Frontal cortex (tissue), 4 donors: ENCODE results near the gene NUP210L. TPM values are rescaled to one million over a fixed set of nuclear protein-coding genes. Genes with fewer than 3 reads are reported as not detected.
A peak's percentile ranks its signal among the peaks of the same experiment; 100 is the strongest.
"Not testable (repeated sequence)": the region's sequence is repeated elsewhere in the genome, so short reads cannot be mapped to it uniquely, and the experiment has no call there.

Experiments used
- DNase-seq, 2 donors: peaks; one replicate each; pipeline ENCODE4 v3.0.0; 2012; ENCODE audit warnings: low spot score in 2 of 2
- FAIRE-seq: peaks from 2 replicates; lab custom pipeline; 2012; peaks lifted over from hg19 to GRCh38; lab: Jason Lieb, UNC
- total RNA-seq: library from RNA; depleted of rRNA; stranded (reverse); fragments of >200 nt; gene quantifications from one replicate; pipeline ENCODE4 v1.2.3, GENCODE V29; 2014
- donor health status: control.
- donor health status: control.
- donor health status: control.

NUP210L gene
- total RNA-seq, 1 donor from 2014 or later: 0.41 TPM

DNA sequence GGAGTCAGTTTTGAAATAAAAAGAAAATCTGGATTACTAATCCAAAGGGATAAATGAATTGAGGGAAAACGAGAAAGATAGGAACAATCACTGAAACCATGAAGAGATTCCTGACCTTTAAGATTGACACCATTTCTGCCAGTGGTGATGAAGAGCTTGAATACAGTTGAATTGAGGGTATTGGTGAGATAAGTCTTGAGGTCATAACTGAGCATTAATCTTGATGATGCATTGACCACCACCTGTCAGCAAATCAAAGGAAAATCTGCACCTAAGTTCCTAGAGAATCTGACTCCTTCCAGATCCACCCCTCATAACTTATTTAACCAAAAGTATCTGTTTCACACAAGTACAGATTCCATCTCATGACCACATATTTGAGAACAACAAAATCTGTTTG is 142.7 kb downstream of the NUP210L start:
- no peak for FAIRE-seq
- no peak for DNase-seq

GRCh38 chr1:154006136-154006535 is 148.7 kb downstream of the NUP210L start:
- FAIRE-seq (no peak), DNase-seq (no peak)

DNA sequence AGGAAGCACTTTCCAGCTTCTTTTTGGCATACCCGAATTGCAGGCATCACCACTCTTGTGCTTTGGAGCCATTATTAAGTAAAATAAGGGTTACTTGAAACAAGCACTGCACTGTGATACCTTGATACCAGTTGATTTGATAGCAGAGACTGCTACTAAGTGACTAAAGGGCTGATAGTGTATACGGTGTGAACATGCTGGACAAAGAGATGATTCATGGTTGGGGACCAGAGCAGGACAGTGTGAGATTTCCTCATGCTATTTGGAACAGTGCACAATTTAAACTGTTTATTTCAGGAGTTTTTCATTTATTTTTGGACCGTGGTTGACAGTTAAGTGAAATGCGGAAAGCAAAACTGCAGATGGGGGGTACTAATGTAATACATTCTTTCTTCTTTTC is 154.5 kb downstream of the NUP210L start:
- FAIRE-seq: no peak

GRCh38 chr1:153996882-153997281 is 158.0 kb downstream of the NUP210L start:
- DNase-seq, FAIRE-seq: not testable (repeated sequence)

More for the DNA sequence above, 154.5 kb downstream of the NUP210L start:
- no peak for DNase-seq

DNA sequence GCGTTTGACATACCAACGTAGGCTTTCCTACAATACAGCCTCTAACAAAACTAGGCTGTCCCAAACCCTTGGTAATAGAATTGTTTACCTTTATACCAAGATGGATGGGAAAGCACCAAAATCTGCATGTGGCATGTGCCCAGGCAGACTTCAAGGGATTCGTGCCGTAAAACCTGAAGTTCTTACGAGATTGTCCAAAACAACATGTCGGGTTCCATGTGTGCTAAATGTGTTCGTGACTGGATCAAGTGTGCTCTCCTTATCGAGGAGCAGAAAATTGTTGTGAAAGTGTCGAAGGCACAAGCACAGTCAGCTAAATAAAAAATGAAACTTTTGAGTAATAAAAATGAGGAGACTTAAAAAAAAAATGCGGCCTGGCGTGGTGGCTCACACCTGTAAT is 159.2 kb downstream of the NUP210L start:
- DNase-seq (no peak), FAIRE-seq (no peak)

- no peak for DNase-seq
- FAIRE-seq: no peak
Measured at GRCh38 chr1:153995202-153995601, 159.7 kb downstream of the NUP210L start.

DNA sequence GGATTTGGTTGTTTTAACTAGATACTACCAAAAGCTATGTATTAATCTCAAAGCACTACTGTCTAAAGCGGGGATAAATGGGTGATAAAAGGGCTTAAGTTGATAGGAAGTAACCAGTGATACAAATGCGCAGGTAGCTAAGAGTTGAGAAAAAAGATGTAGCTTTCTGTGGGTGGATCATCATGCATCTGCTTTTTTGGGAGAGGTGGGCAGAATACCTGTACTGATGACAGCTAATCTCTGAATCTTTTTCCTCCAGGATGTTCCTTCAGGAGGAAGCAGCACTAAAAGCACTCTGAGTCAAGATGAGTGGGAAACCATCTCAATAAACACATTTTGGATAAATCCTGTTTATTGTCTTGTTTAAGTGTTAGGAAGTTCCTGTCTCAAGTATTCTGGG is 163.1 kb downstream of the NUP210L start:
- DNase-seq: no peak
- no peak for FAIRE-seq

GRCh38 chr1:153991151-153991630 is 163.7 kb downstream of the NUP210L start:
- DNase-seq: no peak
- FAIRE-seq: no peak

GRCh38 chr1:153990468-153991150 is 164.3 kb downstream of the NUP210L start, which contains the start of gene RPS27:
Gene RPS27 (plus strand): TSS chr1:153990762. CDS start chr1:153990797, 35 bp downstream.
- peak; percentile 48 for FAIRE-seq
- DNase-seq: peak; percentile 88 to 92

DNA sequence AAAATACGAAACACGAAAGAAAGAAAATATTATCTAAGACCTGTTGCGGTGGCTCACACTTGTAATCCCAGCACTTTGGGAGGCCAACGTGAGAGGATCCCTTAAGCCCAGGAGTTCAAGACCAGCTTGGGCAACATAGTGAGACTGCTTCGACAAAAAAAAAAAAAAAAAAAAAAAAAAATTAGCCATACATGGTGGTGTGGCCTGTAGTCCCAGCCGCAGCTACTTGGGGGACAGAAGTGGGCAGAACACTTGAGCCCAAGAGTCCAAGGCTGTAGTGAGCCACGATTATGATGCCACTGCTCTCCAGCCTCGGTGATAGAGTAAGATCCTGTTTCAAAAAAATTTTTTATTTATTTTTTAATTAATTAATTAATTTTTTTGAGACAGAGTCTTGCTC is 167.3 kb downstream of the NUP210L start:
- no peak for FAIRE-seq
- DNase-seq: no peak

DNA sequence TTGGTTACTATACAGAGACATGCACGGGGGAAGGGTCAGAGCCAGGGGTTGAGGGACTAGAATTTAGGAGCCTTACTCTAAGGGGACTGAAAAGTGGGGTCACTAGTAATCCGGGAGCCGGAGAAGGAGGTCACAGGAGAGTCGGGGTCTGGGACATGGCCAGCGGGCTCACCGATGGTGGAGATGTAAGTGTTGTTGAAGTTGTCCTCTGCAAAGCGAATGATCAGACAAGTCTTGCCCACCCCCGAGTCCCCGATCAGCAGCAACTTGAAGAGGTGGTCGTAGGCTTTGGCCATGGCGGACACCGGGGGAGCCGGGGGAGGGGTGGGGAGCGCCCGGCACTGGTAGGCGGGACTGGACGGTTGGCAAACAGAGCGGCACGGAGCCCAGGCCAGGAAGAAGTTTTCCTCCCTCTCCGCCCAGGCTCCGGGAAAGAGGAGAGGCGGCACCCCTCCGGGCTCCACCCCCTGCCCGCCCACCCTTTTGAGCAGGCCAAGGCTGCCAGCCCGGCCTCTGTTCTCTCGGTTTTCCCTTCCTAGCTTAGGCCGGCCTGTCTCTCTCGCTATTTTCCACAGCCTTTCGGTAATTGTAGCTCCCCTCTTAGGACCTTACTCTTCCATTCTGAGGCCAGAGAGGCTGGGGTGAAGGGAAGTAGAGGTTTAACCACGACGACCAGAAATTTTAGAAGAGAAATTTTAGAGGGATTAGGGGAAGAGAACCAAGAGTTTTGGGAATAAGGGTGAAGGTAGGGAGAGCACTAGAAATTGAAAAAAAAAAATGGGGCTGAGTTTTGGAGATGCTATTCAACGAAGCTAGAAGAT is 168.7 kb downstream of the NUP210L start, which contains the start of gene RAB13:
Gene RAB13, minus strand, starts transcription at position 399 of the 821 bp plus-strand sequence. Its CDS starts 103 bp downstream, at position 296.
- FAIRE-seq (no peak), DNase-seq (peak; percentile 59 to 76)

DNA sequence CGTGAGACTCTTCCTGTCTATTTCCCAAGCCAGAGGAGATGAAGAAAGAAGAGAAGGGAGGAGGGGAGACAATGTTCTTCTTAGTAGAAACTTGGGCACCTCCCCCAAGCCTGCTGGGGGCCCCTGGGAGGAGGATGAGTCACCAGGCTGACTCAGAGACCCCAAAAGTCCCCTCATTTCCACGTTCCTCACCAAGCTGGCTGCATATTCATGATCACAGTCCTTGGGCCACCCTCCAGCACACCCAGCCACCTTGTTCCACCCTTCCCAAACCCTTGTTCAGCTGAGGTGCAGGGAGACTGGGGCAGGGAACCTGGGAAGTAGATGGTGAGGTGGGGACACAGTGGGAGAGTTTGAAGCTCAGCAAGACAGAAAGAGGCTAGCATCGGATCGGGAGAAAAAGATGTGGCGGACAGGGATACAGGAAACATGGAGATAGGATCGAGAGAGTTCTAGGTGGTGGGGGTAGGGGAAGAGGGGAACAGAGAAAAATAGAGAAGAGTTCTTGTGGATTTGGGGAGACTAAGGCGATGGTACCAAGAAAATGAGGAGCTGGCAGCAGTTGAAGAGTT is 169.4 kb downstream of the NUP210L start:
- DNase-seq: peak in 1 of 2 donors; percentile 54
- FAIRE-seq: no peak

DNA sequence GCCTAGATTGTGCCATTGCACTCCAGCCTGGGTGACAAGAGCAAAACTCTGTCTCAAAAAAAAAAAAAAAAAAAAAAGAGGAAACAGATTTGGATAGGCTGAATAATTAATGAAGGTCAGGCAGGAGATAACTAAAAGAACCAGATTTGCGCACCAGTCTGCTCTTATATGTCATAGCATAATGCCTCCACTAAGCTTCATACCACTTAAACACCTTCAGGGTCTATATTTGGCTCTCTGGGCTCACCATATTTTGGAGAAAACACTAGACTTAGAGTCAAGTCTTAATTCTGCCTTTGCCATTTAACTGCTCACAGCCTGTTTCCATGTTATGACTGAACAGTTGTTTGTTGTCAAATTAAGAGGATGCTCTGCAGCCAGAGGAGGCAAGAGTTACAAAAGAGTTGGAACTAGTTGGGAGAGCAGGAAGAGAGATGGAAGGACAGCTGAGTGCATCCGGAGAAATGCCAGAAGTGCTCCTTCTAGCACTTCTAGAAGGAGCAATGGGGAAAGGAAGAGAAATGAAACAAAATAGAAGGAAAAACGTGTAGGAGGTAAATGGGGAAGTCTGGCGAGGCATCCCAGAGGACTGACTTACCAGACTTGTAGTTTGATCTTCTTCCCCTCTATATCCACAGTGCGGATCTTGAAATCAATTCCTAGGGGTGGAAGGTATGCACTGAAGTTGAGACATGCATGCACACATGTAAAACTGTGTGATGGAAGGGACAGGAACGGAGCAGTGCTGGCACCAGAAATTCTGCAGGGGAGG is 170.6 kb downstream of the NUP210L start:
- FAIRE-seq (no peak), DNase-seq (no peak)

DNA sequence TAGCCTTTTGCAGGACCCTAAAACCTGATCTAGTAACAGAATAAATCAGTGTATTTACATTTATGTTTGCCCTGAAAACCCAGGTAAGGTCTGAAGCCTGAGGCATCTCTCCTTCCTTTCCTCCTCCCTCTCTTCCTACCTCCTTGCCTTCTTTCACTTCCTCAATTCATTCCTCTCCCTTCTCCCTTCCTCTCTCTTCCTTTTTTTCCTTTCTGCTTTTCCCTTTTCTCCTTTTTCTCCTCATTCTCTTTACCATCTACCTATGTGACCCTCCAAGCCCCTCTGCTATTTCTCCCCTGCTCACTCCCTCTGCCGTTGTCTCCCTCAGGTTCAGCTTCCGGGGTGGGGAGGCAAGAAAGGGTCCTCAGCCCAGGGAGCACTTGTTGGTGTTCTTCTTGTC is 173.1 kb downstream of the NUP210L start:
- not testable (repeated sequence) for DNase-seq, FAIRE-seq

DNA sequence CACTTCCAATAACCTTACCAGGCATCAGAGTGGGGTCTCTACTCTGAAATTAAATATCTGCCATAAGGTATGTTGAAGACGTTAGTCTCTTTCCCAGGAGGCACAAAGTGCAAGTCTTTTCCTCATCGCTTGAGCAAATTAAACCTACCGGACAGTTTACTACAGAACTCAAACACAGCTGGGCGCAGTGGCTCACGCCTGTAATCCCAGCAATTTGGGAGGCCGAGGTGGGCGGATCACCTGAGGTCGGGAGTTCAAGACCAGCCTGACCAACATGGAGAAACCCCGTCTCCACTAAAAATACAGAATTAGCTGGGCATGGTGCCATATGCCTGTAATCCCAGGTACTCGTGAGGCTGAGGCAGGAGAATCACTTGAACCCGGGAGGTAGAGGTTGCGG is 175.8 kb downstream of the NUP210L start:
- not testable (repeated sequence) for FAIRE-seq, DNase-seq

DNA sequence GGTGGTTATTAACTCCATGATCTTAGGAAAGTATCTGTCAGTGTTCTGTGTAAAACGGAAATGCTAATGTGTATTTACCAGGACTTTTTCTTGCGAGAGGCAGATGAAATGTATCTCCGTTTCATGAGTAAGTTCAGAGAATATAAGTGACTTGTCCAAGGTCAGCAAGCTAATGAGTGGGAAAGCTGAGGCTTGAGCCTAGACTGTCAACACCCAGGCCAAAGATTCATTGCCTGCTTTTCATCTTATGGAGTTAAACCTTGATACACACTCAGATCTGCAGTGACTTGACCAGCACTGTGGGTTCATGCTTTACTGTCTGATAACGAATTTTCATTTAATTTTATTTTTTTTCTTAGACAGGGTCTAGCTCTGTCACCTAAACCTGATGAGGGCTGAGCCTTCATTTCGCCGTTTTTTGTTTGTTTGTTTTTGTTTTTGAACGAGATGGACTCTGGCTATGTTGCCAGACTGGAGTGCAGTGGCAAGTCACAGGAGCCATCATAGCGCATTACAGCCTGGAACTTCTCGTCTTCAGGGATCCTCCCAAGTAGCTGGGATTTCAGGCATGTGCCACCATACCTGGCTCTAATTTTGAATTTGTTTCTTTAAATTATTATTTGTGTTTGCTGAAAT is 176.5 kb downstream of the NUP210L start:
- DNase-seq: no peak
- FAIRE-seq: no peak

GRCh38 chr1:153977250-153978240 is 177.3 kb downstream of the NUP210L start, which contains the start of gene JTB:
Gene JTB (minus strand): TSS chr1:153977674. CDS start chr1:153977252, 422 bp downstream.
- DNase-seq (peak; percentile 88 to 89), FAIRE-seq (no peak)

GRCh38 chr1:153976819-153977249 is 178.0 kb downstream of the NUP210L start:
- no peak for DNase-seq

More at GRCh38 chr1:153976819-153977249, 178.0 kb downstream of the NUP210L start:
- FAIRE-seq: no peak
